NCI-H2196 treated with DMSO at 0.1 percent for 48 hours (cell line): Measurements from ENCODE around the gene TXNL4A.
A peak's percentile ranks its signal among the peaks of the same experiment; 100 is the strongest.

Source experiments
- DNase-seq: peaks from one replicate; lab custom pipeline; 2025; ENCODE audit not compliant: unreplicated experiment; lab: John Stamatoyannopoulos, UW

The TXNL4A gene

GRCh38 chr18:79964330-79965118, 23.8 kb downstream of the TXNL4A start, which contains the start of gene HSBP1L1:
TSS of gene HSBP1L1 (plus strand) at chr18:79964643. CDS start at chr18:79964736, 93 bp downstream.
- no peak for DNase-seq

GRCh38 chr18:79963658-79964329, 24.6 kb downstream of the TXNL4A start:
- DNase-seq, result no peak

- DNase-seq, result no peak
These were observed 25.3 kb downstream of the TXNL4A start for GRCh38 chr18:79962835-79963657.

- DNase-seq, result no peak
These were observed 26.1 kb downstream of the TXNL4A start for GRCh38 chr18:79962311-79962710.

GRCh38 chr18:79961527-79962291, 26.7 kb downstream of the TXNL4A start:
- no peak for DNase-seq

- DNase-seq, result no peak
These were observed 27.3 kb downstream of the TXNL4A start for GRCh38 chr18:79960921-79961526.

GRCh38 chr18:79960161-79960801, 28.1 kb downstream of the TXNL4A start:
- DNase-seq, result peak; percentile 11

- DNase-seq, result no peak
These were observed 29.4 kb downstream of the TXNL4A start for GRCh38 chr18:79958981-79959380.

- no peak for DNase-seq
These were observed 32.1 kb downstream of the TXNL4A start for GRCh38 chr18:79956276-79956675.

- no peak for DNase-seq
These were observed 32.9 kb downstream of the TXNL4A start for GRCh38 chr18:79955302-79956075.

- DNase-seq, result no peak
These were observed 33.6 kb downstream of the TXNL4A start for GRCh38 chr18:79954791-79955190.

GRCh38 chr18:79953971-79954651, 34.3 kb downstream of the TXNL4A start:
- DNase-seq, result no peak

- DNase-seq, result no peak
These were observed 35.3 kb downstream of the TXNL4A start for GRCh38 chr18:79952996-79953559.

- no peak for DNase-seq
These were observed 35.8 kb downstream of the TXNL4A start for GRCh38 chr18:79952456-79952995.

GRCh38 chr18:79951545-79952455, 36.6 kb downstream of the TXNL4A start, which contains the start of gene SLC66A2:
TSS of gene SLC66A2 (minus strand) at chr18:79951653. CDS start at chr18:79950926, 727 bp downstream.
- DNase-seq, result peak; percentile 52

- no peak for DNase-seq
These were observed 37.6 kb downstream of the TXNL4A start for GRCh38 chr18:79950515-79951341.
